CD4-positive, alpha-beta T cell treated with Interleukin-12 subunit alpha and Interleukin-12 subunit beta, for 1 hour (primary cell): ENCODE measurements around the gene CD2AP.
A peak's percentile ranks its signal among the peaks of the same experiment; 100 is the strongest.
"Not testable (repeated sequence)": the region's sequence is repeated elsewhere in the genome, so short reads cannot be mapped to it uniquely, and the experiment has no call there.

Experiments
- DNase-seq: peaks from one replicate; pipeline ENCODE4 v3.0.0-alpha.2; 2020

Gene CD2AP

GRCh38 chr6:47464052-47464451, 13.5 kb upstream of the CD2AP start:
- DNase-seq: no peak

- DNase-seq: no peak
Observed at GRCh38 chr6:47465117-47465516, 12.5 kb upstream of the CD2AP start.

DNA sequence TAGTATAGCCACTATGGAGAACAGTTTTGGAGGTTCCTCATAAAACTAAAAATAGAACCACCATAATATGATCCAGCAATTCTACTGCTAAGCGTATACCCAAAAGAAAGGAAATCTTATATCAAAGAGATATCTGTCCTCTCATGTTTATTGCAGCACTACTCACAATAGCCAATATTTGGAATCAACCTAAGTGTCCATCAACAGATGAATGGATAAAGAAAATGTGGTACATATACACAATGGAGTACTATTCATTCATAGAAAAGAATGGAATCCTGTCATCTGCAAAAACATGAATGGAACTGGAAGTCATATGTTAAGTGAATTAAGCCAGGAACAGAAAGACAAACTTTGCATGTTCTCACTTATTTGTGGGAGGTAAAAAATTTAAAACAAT, 5.7 kb upstream of the CD2AP start:
- no peak for DNase-seq

DNA sequence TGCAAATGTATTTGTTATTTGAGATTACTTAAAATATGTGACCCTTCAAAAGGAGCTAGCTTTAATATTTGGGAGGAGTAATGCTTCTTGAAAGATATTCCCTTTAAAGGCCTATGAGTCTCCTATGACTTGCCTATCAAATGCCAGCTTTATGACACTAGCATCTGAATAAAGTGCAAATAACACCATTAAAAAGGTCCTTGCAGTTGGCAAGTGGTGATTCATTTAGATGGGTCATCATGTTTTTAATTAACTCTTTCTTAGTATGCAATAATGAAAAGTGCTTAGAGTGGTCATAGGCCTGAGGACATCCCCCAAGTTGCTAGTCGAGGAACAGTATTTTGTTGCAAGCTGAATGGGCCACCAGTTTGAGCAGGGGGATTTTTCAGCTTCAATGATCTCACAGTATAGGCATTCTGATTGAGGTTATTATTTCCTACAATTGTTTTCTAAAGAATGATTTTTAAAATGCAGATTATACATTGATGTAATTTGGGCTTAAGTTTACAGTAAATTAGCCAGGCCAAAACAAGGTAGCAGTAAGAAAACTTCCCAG, 3.7 kb upstream of the CD2AP start:
- no peak for DNase-seq

GRCh38 chr6:47475319-47475816, 2.2 kb upstream of the CD2AP start:
- no peak for DNase-seq

- peak; percentile 2 for DNase-seq
Observed at GRCh38 chr6:47476781-47477496, 650 bp upstream of the CD2AP start.

DNA sequence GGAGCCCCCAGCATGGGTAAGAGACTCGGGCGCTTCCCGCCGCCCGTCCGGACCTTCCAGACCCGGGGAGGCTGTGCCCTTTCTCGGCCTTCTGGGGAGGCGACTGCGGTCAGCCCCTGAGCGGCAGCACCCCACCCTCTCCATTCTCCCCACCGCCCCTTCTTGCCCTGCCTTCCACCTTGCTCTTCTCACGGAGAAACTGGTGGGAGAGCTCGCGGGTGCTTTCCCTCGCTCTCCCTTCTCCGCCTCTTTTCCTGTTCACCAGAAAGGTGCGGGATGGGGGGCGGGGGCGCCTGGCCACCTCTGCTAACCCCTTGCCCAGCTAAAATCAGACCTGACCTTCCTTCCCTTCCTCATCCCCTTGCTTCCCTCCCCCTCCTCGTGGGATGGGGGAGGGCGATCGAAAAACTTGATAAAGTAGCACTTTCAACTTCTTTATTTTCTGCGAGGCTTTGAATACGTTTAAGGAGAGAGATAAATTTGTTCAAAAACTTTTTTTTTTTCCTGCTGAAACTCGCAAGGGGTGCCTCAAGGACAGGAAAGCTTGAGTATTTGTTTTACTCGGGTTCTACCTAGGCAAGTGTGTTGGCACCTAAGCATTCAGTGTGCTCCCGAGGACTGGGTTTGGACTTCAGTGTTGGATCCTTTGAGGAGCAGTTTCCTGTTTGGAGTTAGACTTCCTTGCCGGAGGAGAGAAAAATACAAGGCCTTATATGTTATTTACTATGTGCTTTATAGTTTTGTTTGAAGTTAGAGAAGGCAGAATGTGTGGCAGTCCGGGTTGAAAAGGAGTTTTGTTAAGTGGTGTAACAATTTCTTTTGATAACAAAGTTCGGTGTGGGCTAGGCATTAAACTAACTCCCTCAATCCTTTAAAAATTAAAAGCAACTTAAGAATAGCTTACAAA, 897 bp downstream of the CD2AP start:
- DNase-seq: peak; percentile 16

DNA sequence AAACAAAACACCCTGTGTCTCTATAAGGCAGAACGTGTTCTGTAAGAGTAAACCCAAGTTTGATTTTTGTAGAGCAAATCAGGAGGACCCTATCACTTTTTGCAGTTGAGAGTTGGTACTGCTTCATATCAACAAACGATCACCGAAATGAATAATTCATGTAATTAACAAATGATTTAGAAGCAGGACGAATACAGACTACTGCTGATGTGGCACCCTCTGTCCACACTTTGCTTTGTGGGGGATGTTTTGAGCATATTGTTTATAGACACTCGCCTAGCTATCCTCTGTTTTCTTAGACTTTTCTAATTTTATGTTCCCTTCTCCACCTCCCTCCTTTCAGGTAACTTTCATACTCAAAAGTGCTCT, 1.5 kb downstream of the CD2AP start:
- DNase-seq: no peak

DNA sequence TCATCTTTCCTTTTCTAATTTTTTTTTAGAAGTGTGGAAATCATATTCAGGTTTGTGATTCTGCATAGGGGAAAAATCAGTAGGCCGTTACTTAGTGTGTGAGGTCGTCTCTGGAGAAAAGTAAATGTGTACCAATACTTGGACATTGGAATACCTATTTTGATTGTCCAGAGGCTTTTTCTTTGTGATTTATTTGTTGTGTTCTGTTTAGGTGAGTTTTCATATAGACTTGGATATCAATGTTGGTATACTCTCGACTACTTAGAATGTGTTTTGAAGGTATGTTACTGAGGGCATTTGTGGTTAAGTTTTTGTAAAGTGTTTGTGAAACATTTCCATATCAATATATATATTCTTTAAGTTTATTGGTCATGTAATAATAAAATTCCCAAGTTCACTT, 2.3 kb downstream of the CD2AP start:
- DNase-seq: no peak

DNA sequence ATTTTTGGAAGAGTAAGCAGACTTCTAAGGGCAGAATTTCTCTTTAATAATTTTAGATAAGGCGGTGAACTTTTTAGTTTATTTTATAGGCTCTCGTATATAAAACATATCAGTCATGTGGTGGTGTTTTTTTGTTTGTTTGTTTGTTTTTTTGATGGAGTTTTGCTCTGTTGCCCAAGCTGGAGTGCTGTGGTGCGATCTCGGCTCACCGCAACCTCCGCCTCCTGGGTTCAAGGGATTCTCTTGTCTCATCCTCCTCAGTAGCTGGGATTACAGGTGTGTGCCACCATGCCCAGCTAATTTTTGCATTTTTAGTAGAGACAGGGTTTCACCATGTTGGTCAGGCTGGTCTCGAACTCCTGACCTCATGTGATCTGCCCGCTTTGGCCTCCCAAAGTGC, 3.6 kb downstream of the CD2AP start:
- not testable (repeated sequence) for DNase-seq

DNA sequence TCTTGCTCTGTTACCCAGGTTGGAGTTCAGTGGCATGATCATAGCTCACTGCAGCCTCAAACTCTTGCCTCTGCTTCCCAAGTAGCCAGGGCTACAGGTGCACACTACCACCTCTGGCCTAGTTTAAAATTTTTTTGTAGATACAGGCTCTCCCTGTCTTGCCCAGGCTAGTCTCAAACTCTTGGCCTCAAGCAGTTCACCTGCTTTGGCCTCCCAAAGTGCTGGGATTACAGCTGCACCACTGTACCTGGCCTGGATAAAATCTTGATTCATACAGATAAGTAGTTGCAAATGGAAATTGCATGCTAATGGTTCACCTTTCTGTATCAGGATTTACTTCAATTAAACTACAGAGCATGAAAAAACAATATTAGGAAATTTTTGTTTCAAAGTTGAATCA, 4.2 kb downstream of the CD2AP start:
- DNase-seq: no peak

DNA sequence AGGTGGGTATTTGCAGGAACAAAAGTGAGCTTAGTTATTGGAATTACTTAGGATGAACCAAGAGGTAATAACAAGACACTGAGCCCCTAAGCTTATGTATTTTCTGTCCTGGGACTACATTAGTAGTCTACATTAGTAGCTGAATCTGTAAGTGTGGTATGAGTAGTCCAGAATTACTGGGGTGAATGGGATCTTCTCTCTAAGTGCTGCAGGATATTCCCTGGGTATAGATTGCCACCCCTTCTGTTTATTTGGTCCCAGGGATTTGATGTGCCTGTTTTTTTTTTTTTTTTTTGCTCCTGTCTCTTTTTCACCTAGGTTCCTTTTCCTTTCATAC, 5.9 kb downstream of the CD2AP start:
- no peak for DNase-seq

DNA sequence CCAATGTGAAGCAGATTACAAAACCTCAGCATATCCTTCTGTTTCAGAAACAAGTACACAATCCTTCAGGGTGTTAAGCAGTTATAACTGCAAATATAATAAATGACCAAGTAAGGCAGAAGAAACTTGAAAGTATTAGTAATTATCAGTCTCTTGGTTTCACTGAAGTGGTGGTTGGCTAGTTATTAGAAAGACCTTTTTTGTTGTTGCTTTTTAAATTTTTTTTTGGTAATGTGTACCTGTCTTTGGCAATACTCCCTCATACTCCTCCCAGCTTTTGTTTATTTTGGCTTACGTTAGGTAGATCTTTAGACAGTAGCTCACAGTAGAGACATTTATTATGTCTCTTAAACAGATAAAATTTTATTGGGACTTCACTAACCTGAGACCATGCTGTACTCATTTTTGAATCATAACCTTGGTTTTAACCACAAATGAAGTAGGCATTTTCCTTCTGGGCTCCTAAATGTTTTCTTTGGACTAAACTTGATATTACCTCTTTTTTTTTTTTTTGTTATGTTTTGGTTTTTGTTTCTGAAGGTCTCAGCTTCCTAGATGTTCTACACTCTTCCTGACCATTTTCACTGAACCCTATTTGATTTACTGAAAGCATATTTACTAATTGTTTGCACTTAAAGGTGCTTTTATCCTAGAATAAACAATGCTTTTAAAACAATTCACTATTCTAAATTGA, 6.4 kb downstream of the CD2AP start:
- DNase-seq: no peak

DNA sequence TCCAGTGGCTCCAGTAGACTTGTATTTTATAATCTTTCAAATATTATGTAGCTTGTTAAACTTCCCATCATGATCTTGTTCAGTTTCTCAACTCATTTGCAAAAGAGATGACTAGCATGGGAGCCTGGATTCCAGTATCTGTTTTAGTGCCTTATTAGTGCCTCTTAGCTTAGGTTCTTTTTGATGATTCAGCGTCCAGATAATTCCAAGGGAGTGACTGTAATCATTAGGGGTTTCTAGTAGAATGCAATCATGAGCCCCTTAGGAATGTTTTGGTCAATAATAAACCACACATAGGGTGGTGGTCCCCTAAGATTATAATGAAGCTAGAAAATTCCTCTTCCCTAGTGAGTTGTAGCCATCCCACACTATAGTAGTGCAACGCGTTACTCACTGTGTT, 7.0 kb downstream of the CD2AP start:
- DNase-seq: no peak

DNA sequence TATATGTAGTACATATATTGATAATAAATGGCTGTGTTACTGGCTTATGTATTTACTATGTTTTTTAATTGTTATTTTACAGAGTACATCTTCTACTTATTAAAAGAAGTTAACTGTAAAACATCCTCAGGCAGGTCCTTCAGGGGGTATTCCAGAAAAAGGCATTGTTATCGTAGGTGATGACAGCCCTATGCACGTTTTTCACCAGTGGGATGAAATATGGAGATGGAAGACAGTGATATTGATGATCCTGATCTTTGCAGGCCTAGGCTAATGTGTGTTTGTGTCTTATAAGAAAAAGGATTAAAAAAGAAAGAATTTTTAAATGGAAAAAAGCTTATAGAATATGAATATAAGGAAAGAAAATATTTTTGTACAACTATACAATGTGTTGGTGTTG, 7.5 kb downstream of the CD2AP start:
- no peak for DNase-seq

GRCh38 chr6:47485491-47486135, 8.0 kb downstream of the CD2AP start:
- no peak for DNase-seq

DNA sequence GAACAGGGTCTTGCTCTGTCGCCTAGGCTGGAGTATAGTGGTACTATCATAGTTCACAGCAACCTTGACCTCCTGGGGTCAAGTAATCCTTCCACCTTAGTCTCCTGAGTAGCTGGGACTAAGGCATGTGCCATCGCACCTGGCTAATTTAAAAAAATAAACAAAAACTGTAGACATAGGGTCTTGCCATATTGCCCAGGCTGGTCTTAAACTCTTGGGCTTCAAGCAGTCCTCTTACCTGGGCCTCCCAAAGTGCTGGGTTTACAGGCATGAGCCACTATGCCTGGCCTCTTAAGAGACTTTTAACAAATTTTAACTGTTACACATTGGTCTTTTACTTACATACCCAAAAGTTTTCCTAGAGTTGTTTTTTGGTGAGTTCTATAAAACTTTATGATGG, 12.4 kb downstream of the CD2AP start:
- no peak for DNase-seq

DNA sequence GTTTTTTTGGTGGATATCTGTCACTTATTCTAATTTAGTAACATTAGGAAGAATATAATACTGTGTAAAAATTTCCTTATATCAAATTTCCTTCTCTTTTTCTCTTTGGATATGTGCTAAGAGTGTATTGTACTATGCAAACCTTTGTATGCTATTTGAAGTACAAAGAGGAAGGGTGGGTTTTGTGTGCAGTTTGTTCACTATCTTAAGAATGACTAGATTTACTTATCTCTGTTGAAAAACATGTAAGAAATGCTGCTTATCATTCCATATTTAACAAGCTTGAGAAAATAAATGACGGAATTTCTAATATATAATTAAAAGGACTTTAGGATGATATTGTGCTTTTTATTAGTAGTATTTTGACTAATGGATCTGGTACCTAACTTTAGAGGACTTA, 13.1 kb downstream of the CD2AP start:
- no peak for DNase-seq

DNA sequence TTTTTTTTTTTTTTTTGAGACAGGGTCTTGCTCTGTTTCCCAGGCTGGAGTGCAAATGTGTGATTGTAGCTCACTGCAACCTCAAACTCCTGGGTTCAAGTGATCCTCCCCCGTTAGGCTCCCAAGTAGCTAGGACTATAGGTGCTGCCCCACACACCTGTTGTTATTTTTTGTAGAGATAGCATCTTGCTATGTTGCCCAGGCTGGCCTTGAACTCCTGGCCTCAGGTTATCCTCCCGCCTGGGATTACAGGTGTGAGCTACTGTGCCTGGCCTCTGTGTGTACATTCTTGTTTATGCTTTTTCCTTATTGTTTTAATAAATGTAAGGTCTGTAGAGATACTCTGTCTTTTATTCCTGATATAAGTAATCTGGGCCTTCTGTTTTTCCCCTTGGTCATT, 14.8 kb downstream of the CD2AP start:
- DNase-seq: no peak

DNA sequence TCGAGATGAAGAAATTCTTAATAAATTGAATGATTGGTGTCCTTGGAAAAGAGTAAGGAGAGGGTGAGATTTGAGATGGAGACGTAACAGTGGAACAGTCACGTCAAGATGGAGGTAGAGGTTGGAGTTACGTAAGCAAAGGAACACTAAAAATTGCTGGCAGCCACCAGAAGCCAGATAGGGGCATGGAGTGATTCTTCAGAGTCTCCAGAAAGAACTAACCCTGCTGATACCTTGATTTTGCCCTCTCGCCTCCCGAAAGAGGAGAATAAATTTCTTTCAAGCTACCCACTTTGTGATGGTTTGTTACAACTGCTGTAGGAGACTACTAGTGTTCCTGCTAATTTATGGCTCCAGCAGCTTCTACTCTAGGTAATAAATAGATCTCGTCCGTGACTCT, 17.6 kb downstream of the CD2AP start:
- no peak for DNase-seq

GRCh38 chr6:47495954-47496545, 18.5 kb downstream of the CD2AP start:
- no peak for DNase-seq

GRCh38 chr6:47496935-47497579, 19.5 kb downstream of the CD2AP start:
- DNase-seq: no peak
